PC-3 (cell line): ENCODE results near the gene HOXC4. TPM values are rescaled to one million over a fixed set of nuclear protein-coding genes. Genes with fewer than 3 reads are reported as not detected.

Experiments
- ATAC-seq: fragments of 200-7000 bp; cut with Tn5 transposase; 2 replicates; pipeline ENCODE4 v1.9.1; 2020; ENCODE audit warnings: mild to moderate bottlenecking, moderate library complexity
- BruUV-seq: library from RNA; stranded (reverse); fragments of 400-500 nt; replicated peaks from 2 replicates; lab custom pipeline; 2021; lab: Mats Ljungman, UMichigan
- CTCF ChIA-PET: fragments of 300-600 bp; sonication (Branson Sonifier 250); formaldehyde crosslinking; loops from one replicate; lab custom pipeline; 2022; ENCODE audit warnings: antibody characterized with exemption; lab: Charles Lee
- POLR2A ChIA-PET: fragments of 300-600 bp; sonication (Branson Sonifier 250); formaldehyde crosslinking; loops from one replicate; lab custom pipeline; 2022; ENCODE audit warnings: antibody characterized with exemption; ENCODE audit not compliant: unreplicated experiment; lab: Charles Lee
- DNase-seq: peaks from one replicate; pipeline ENCODE4 v3.0.0-alpha.2; 2015
- H2AFZ ChIP-seq: fragments of 300-600 bp; sonication (generic); 2 replicates; pipeline ENCODE4 v1.6.0; 2016; ENCODE audit warnings: antibody characterized with exemption, low read length
- H3F3A ChIP-seq: fragments of 300-600 bp; sonication (generic); one replicate; pipeline ENCODE4 v1.6.0; 2017; ENCODE audit warnings: antibody characterized with exemption, low read length, control low read depth, mild to moderate bottlenecking; ENCODE audit not compliant: unreplicated experiment
- H3K27ac ChIP-seq: fragments of 300-600 bp; sonication (generic); 2 replicates; pipeline ENCODE4 v1.5.1; 2016; ENCODE audit warnings: mild to moderate bottlenecking, low read length
- H3K27me3 ChIP-seq: fragments of 300-600 bp; sonication (generic); 2 replicates; pipeline ENCODE4 v1.6.1; 2016; ENCODE audit warnings: low read length, mixed read lengths
- H3K36me3 ChIP-seq: fragments of 300-600 bp; sonication (generic); 2 replicates; pipeline ENCODE4 v1.6.1; 2016; ENCODE audit warnings: low read depth, mixed run types, low read length, mixed read lengths
- H3K4me1 ChIP-seq: fragments of 300-600 bp; sonication (generic); 2 replicates; pipeline ENCODE4 v1.5.1; 2016; ENCODE audit warnings: low read length; ENCODE audit not compliant: insufficient read depth
- H3K4me2 ChIP-seq: fragments of 300-600 bp; sonication (generic); 2 replicates; pipeline ENCODE4 v1.6.0; 2016; ENCODE audit warnings: low read length
- H3K4me3 ChIP-seq: fragments of 300-600 bp; sonication (generic); 2 replicates; pipeline ENCODE4 v1.5.1; 2016; ENCODE audit warnings: mild to moderate bottlenecking, low read length, mixed read lengths
- H3K79me2 ChIP-seq: fragments of 300-600 bp; sonication (generic); 2 replicates; pipeline ENCODE4 v1.6.1; 2017; ENCODE audit warnings: low read length, mixed read lengths
- H3K9ac ChIP-seq: fragments of 300-600 bp; sonication (generic); 2 replicates; pipeline ENCODE4 v1.6.0; 2016; ENCODE audit warnings: mild to moderate bottlenecking, low read length
- H3K9me2 ChIP-seq: fragments of 300-600 bp; sonication (generic); replicated peaks from 2 replicates; pipeline ENCODE4 v1.6.1; 2016; ENCODE audit warnings: mixed run types, low read length, mixed read lengths
- H3K9me3 ChIP-seq: fragments of 300-600 bp; sonication (generic); 2 replicates; pipeline ENCODE4 v1.6.1; 2016; ENCODE audit warnings: low read length, mixed read lengths
- H4K20me1 ChIP-seq: fragments of 300-600 bp; sonication (generic); 2 replicates; pipeline ENCODE4 v1.6.1; 2016; ENCODE audit warnings: low read length, mixed read lengths
- CTCF ChIP-seq: fragments of 300-600 bp; sonication (generic); conservative IDR thresholded peaks from 2 replicates; pipeline ENCODE4 v1.5.1; 2017; ENCODE audit warnings: antibody characterized with exemption, low read depth, mild to moderate bottlenecking, low read length
- EZH2 ChIP-seq: fragments of 300-600 bp; sonication (generic); IDR thresholded peaks from one replicate; pipeline ENCODE4 v1.6.1; 2017; ENCODE audit warnings: antibody characterized with exemption, mild to moderate bottlenecking, low read length; ENCODE audit not compliant: unreplicated experiment
- EZH2phosphoT487 ChIP-seq: fragments of 300-600 bp; sonication (generic); IDR thresholded peaks from 2 replicates; pipeline ENCODE4 v1.6.1; 2018; ENCODE audit warnings: mild to moderate bottlenecking, antibody characterized with exemption, low read length, borderline replicate concordance
- intact Hi-C: fragments of 100-400 bp; cut with micrococcal nuclease; formaldehyde crosslinking; loops from 2 replicates; pipeline ENCODE4 v1.9.0; 2023
- total RNA-seq: library from RNA; depleted of rRNA; stranded (reverse); fragments of >200 nt; gene quantifications from 2 replicates; pipeline ENCODE4 v1.2.3, GENCODE V29; 2014

HOXC4 gene
- total RNA-seq, 1 experiment from 2014 or later = 1.8 TPM

- Histone ChIP-seq H3K9me3 (no peaks in the 10 kb centered on the region), H4K20me1 (no peaks in the 10 kb centered on the region), H3K4me3 (no peak overlapping the region), H2AFZ (no peak overlapping the region), H3K27ac (no peak overlapping the region), H3K9ac (no peak overlapping the region), H3K79me2 (no peaks in the 10 kb centered on the region), H3K36me3 (no peaks in the 10 kb centered on the region), H3K4me1 (peaks cover 17% of the 10 kb centered on the region), H3F3A (no peaks in the 10 kb centered on the region), H3K4me2 (no peak overlapping the region), H3K27me3 (peaks cover 8% of the 10 kb centered on the region; the same call in 1 of the 2 replicates), H3K9me2 (no peaks in the 10 kb centered on the region)
- no TSS peak for BruUV-seq
- intact Hi-C loops = no loop called here
- DNase-seq = no peak
- TF ChIP-seq CTCF = no peak
- no peak for TF ChIP-seq EZH2phosphoT487
- TF ChIP-seq EZH2 = no peak
- ATAC-seq = no peak
- ChIA-PET CTCF (no interaction called here), POLR2A (no interaction called here)
Measured at GRCh38 chr12:54048406-54049093, 5.1 kb upstream of the HOXC4 start.

GRCh38 chr12:54049108-54049507 is 4.5 kb upstream of the HOXC4 start:
- BruUV-seq = no TSS peak
- Histone ChIP-seq H3K9me3 (no peaks in the 10 kb centered on the region), H3K27me3 (peaks cover 8% of the 10 kb centered on the region; the same call in 1 of the 2 replicates), H3K9ac (no peak overlapping the region), H3K4me3 (no peak overlapping the region), H4K20me1 (no peaks in the 10 kb centered on the region), H2AFZ (no peak overlapping the region), H3F3A (no peaks in the 10 kb centered on the region), H3K79me2 (no peaks in the 10 kb centered on the region), H3K4me2 (no peak overlapping the region), H3K9me2 (no peaks in the 10 kb centered on the region), H3K36me3 (no peaks in the 10 kb centered on the region), H3K4me1 (peaks cover 17% of the 10 kb centered on the region), H3K27ac (no peak overlapping the region)
- ChIA-PET CTCF (no interaction called here), POLR2A (no interaction called here)
- DNase-seq (no peak), ATAC-seq (no peak)
- intact Hi-C loops = no loop called here
- TF ChIP-seq CTCF (no peak), EZH2 (no peak), EZH2phosphoT487 (no peak)

GRCh38 chr12:54050482-54050810 is 3.2 kb upstream of the HOXC4 start:
- no TSS peak for BruUV-seq
- ChIA-PET POLR2A (interaction anchor here (0.6 to 0.7 kb wide), 3 partner anchors 253 to 925 kb away, joined by 4 to 15 read pairs (median 5); no protein-coding TSS in a partner anchor), CTCF (interaction anchor here (0.6 kb wide), 1 partner anchor 18 kb away, joined by 4 read pairs; no protein-coding TSS in a partner anchor)
- no peak overlapping the region for H3K4me3 ChIP-seq
- no peak overlapping the region for H3K9ac ChIP-seq
- no peak overlapping the region for H2AFZ ChIP-seq
- no peaks in the 10 kb centered on the region for H3K9me2 ChIP-seq
- H3K36me3 ChIP-seq = no peaks in the 10 kb centered on the region
- peaks cover 17% of the 10 kb centered on the region for H3K4me1 ChIP-seq
- no peak for TF ChIP-seq EZH2
- no peak for TF ChIP-seq CTCF
- no peak for TF ChIP-seq EZH2phosphoT487
- H3K27ac ChIP-seq = no peak overlapping the region
- H3K79me2 ChIP-seq = no peaks in the 10 kb centered on the region
- H3F3A ChIP-seq = no peaks in the 10 kb centered on the region
- H4K20me1 ChIP-seq = no peaks in the 10 kb centered on the region
- no peaks in the 10 kb centered on the region for H3K9me3 ChIP-seq
- DNase-seq = no peak
- intact Hi-C loops = no loop called here
- no peak for ATAC-seq
- H3K27me3 ChIP-seq = peaks cover 8% of the 10 kb centered on the region; the same call in 1 of the 2 replicates
- no peak overlapping the region for H3K4me2 ChIP-seq
